COLO829 (cell line): ENCODE measurements around the gene KDM5A.
"Not testable (repeated sequence)": the region's sequence is repeated elsewhere in the genome, so short reads cannot be mapped to it uniquely, and the experiment has no call there.

ENCODE experiments used
- DNase-seq: peaks from one replicate; pipeline ENCODE4 v3.0.0; 2012; ENCODE audit warnings: low spot score

Gene KDM5A

DNA sequence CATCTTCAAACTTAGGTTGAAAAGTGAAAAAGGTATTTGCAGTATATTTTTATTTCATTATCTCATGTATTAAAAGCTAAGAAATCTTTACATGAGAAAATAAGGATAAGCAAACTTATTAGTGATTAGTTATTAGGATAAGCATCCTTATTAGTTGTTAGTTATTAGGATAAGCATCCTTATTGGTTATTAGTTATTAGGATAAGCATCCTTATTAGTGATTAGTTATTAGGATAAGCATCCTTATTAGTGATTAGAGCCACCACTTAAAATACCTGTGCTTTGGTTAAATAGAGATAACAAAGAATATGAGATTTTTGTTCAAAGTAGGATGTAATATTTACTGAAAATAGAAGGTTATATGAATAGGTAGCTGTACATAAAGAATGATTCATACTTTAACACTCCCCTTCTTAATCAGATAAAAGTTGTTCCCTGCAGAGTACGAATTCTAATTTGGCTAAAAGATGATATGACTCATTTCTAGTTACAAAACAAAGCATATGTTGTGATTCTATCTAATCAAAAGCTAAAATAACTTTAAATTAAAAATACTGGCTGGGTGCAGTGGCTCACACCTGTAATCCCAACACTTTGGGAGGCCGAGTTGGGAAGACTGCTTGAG is 56.4 kb downstream of the KDM5A start:
- DNase-seq: no peak

DNA sequence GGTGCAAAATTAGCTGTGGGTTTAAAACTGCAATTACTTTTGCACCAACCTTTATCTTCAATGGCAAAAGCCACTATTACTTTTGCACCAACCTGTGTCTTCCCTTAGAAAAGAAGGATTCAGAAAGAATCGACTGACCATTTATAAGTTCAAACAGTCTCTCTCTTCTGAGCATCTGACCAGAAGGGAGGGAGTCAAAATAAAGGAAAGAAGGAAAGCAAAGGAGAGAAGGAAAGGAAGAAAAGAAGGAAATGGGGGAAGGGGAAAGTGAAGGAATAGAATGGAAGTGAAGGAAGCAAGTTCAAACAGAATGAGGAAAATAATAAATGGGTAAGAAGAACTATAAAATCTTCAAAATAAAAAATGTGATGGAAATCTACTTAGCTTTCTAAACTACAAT is 57.8 kb downstream of the KDM5A start:
- DNase-seq: no peak

DNA sequence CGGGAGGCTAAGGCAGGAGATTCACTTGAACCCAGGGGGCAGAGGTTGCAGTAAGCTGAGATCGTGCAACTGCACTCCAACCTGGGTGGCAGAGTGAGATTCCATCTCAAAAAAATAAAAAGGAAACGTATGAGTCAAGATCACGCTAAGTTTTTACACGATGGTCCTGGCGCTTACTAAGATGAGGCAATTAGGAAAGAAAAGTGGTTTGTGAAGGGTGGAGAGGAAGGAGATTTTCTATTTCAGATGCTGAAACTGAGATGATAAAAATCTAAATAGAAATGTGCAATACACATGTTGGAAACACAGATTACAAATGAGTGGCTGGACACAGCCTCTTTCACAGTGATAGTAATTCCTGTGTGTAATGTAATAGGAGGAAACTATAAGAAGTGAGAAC is 63.2 kb downstream of the KDM5A start:
- DNase-seq: no peak

DNA sequence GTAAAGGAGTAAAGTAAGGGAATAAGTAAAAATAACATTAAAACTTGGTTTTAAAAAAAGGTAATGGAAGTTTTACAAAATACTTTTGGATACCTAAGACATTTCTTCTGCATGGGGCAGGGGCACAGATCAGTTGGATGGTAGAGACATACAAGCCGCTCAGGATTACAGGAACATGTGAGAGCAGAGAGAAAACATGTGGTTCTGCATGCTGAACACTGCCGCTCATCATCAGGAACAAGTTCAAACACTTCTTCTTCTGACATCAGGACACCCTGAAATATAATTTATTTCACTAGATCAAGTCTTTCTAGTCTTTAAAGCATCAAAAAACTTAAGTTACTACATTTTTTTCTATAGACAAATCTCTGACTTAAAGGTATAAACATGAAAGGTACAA is 65.6 kb downstream of the KDM5A start:
- no peak for DNase-seq

DNA sequence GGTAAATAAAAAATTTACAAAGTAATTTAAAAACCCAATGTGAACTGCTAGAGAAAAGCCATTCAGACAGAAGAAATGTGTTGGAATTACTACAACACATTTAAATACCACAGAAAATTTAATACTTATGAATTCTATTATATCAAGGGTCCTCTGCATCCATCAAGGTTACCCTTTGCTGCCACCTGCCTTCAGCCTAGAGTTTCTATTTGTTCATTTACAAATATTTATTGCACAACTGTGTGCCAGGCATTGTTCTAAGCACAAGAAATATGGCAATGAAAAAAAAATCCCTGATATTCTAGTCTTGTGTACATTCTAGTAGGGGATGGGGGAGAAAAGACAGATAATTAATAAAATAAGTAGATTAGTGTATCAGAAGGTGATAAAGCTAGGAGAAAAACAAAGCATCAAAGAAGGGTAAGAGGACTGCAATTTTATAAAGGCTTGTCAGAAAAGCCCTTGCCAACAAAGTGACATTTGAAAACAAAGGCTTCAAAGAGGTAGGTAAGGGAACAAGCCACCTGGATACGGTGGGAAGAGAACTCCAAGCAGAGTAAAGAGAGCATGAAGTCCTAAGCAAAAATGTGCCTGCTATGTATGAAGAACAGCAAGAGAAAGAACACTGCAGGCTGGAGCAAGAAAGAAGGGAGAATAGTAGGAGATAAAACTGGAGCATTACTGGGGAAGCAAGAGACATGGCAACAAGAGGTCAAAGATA is 67.4 kb downstream of the KDM5A start:
- no peak for DNase-seq

DNA sequence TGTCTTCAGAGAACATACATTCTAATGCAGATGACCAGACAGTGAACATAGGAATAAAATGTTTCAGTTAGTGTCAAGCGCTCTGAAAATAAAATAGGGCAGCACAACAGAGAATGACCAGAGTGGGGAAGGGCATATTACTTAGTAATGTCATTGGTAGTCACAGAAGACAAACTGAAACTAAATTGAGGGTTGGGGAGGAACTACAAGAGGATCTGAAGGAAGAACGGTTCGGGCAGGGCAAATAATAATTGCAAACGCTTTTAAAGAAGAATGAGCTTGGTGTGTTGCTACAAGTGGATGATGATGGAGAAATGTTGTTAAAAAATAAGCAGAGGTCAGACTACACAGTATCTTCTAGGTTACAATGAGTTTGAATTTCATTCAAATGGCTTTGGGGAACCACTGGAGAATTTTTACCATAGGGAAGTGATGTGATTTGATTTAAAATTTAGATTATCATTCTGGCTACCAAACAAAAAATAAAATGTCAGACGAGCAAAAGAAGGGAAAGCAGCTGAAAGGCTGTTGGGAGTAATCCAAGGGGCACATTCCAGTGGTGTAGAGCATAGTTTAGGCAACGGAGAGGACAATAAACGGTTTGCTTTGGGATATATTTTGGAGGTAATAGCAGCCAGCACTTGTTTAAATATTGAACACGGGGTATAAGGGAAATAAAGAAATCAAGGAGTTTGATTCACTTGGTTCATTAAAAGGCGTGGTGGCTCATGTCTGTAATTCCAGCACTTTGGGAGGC is 70.2 kb downstream of the KDM5A start:
- no peak for DNase-seq

DNA sequence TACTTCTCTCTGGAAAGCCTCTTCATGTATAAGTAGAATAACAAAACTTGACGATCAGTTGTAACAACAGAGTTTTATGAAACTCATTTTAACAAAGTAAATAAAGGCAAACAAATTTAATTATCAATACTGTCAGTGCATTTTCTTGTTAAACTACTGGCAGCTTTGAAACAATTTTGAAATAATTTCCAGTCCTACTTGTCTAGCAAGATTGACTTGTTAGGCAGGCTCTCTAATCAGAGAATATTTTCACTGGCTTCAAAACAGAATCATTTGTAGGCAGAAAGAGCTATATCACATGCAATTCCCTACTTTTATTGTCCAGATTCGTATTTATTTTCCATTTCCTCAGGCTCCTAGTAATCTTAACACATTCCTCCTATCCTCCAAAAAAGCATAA is 80.6 kb downstream of the KDM5A start:
- DNase-seq: no peak

DNA sequence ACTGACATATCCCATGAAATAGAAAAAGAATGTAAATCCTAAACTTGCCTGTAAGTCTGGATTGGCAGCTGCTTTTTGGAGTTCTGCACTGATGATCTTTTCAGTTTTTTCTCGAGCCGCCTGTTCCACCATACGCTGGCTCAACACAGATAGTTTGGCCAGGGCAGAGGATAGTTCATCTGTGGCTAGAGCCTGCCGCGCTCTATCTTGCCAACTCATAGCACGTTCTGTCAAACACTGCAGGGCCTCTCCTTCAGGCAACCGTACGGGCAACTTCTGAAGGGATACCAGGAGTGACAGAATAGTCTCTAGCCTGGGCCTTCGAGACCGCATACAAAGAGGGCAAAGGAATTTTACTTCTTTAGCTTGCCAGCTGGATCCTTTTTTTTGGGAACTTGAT is 81.7 kb downstream of the KDM5A start:
- DNase-seq: no peak

DNA sequence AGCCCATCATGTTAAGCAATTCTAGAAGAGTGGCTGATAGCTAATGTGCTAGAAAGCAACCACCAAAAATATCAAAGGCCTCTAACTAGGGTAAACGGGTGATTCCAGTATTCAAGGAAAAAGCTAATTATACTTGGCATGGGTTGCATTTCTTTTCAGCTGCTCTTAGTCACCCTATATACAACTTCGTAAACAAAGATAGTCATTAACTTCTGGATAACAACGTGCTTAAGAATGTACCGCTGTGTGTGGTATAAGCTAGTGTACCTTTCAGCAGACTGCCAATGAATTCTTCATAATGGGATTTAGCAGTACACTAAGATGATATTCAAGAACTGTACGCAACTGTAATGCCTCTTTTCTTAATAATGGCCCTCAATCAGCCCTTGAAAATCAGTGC is 84.3 kb downstream of the KDM5A start:
- no peak for DNase-seq

DNA sequence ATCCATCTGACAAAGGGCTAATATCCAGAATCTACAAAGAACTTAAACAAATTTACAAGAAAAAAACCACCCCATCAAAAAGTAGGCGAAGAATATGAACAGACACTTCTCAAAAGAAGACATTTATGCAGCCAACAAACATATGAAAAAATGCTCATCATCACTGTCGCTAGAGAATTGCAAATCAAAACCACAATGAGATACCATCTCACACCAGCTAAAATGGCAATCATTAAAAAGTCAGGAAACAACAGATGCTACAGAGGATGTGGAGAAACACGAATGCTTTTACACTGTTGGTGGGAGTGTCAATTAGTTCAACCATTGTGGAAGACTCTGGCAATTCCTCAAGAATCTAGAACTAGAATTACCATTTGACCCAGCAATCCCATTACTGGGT is 86.4 kb downstream of the KDM5A start:
- DNase-seq: not testable (repeated sequence)

DNA sequence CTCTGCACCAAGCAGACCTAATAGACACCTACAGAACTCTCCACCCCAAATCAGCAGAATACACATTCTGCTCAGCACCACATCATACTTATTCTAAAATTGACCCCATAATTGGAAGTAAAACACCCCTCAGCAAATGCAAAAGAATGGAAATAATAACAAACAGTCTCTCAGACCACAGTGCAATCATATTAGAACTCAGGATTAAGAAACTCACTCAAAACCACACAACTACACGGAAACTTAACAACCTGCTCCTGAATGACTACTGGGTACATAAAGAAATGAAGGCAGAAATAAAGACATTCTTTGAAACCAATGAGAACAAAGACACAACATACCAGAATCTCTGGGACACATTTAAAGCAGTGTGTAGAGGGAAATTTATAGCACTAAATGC is 89.0 kb downstream of the KDM5A start:
- not testable (repeated sequence) for DNase-seq

DNA sequence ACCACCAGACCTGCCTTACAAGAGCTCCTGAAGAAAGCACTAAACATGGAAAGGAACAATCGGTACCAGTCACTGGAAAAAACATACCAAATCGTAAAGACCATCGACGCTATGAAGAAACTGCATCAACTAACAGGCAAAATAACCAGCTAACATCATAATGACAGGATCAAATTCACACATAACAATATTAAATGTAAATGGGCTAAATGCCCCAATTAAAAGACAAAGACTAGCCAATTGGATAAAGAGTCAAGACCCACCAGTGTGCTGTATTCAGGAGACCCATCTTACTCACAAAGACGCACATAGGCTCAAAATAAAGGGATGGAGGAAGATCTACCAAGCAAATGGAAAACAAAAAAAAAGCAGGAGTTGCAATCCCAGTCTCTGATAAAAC is 89.6 kb downstream of the KDM5A start:
- not testable (repeated sequence) for DNase-seq

DNA sequence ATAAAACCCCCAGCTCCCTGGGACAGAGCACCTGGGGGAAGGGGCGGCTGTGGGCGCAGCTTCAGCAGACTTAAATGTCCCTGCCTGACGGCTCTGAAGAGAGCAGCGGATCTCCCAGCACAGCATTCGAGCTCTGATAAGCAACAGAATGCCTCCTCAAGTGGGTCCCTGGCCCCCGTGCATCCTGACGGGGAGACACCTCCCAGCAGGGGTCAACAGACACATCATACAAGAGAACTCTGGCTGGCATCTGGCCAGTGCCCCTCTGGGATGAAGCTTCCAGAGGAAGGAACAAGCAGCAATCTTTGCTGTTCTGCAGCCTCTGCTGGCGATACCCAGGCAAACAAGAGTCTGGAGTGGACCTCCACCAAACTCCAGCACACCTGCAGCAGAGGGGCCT is 91.1 kb downstream of the KDM5A start:
- not testable (repeated sequence) for DNase-seq

DNA sequence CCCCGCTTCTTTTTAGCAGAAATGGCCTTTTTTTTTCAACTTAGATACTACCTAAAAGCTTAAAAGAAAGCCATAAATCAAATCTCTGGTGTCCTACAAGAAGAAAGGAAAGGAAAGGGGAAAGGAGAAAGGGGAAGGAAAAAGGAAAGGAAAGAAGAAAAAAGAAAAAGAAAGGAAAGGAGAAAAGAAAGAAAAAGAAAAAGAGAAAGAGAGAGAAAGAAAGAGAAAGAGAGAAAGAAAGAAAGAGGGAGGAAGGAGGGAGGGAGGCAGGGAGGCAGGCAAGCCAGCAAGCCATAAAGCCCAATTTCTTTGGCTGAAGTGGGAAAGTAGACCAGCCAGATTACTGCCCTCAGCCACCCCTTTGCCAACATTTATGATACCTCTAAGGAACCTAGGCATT is 94.0 kb downstream of the KDM5A start:
- DNase-seq: no peak

DNA sequence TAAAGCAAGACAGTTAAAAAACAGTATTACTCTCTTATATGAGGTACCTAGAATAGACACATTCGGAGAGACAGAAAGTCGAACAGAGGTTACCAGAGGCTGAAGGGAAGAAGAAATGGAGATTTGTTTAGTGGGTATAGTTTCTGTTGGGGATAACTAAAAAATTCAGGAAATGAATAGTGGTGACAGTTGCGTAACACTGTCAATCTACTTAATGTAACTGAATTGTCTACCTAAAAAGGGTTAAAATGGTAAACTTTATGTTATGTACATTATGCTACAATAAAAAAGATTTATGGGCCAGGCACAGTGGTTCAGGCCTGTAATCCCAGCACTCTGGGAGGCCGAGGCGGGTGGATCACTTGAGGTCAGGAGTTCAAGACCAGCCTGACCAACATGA is 95.9 kb downstream of the KDM5A start:
- DNase-seq: no peak

DNA sequence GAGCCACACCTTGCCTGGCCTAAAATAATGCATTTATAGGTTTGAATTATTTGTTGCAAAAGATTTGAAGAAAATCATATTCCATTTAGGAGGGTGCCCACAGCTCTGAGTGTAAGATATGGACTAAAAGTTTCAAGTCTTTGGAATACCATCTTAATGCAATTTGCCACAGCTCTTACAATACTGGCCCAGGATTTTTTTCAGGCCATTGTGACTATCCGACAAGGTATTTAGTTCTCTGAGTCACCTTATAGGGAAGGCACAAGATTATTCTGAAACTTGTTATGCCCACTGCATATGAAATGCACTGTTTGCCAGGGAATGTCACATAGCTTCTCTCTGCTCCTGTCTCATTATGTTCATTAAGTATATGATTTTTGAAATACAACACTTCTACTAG is 96.9 kb downstream of the KDM5A start:
- DNase-seq: no peak

DNA sequence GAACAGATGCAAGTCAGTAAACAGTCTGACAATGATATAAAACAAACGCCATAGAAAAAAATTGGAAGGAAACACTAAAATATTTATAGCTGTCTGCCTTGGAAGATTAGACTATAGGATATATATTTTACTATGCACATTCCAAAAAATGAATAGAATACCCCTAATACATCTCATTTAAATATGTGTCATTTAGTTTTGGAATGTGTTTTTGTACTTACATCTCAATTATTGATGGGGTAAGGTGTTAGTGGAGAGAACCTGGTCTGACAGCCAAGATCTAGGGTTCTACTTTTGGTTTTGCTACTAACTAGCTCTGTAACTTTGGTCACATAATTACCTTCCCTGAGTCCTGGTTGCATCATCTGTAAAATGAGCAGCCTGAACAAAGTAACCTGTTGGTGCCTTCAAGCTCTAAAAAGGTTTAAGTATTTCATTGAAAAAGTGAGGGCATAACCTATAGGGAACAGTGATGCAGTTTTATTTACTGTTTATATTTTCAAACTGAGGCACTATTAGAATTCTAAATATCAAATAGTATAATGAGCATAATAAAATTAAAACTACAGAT is 97.9 kb downstream of the KDM5A start:
- DNase-seq: no peak

DNA sequence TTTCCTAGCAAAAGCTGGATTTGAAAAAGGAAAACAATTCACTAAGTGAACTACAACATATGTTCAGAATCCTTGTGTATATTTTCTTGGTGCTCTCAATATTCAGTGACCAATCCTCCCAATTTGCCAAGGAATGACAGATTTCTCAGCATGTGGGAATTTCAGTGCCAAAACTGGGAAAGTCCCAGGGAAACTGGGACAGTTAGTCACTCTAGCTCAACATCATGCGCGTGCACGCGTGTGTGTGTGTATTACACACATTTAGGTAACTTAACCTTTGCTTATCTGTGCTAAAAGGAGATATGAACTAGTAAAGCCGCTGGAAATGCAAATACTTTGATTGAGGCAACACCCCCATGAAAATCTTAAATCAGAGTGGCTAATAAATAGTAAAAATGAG is 100.4 kb downstream of the KDM5A start:
- no peak for DNase-seq

DNA sequence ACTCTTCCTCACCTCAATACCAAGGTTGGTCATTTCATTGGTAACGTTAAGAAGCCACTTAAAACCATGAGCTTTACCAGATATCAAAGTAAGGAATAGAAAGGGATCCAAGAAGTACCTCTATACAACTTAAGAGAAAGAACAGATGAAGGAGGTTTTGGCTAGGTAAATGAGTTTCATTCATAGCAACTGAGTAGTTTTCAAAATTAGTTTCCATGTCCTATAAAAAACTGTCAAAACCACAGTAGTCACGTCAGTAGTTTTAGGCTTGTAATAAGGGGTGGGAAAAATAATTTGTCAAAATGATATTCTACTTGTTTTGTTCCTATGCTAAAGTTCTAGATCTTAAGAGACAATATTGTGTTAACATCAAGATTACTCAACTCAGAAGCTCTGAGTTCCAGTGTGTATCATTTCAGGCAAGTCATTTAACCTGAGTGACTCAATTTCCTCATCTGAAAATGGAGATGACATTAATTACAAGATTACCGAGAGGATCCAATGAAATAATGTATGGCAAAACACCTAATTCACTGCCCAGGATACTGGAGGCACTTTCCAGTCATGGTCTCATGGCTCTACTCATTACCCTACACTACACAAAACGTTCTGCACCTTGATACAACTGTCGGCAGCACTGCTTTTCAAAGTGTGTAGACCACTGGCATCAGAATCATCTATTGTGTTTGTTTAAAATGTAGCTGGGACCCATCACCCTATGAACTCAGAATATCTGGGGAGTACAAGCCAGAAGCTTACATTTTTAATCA is 102.4 kb downstream of the KDM5A start:
- no peak for DNase-seq

DNA sequence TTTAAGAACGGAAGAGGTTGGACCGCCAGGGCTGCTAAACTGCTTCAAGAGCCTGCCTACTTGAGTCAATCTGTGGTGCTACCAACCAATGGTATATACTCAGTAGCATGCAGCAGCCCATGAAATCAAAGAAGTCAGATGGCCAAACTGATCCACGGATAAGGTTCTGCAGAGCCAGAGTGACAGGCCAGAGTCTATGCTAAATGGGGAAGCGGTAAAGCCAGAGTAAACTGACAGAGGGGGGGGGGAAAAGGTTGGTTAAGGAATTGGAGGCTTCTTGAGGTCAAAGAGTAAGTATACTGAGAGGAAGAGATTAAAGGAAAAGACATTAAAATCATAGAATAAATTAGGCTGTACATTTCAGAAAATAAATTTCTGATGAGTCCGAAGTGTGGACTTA is 111.1 kb downstream of the KDM5A start:
- DNase-seq: no peak

DNA sequence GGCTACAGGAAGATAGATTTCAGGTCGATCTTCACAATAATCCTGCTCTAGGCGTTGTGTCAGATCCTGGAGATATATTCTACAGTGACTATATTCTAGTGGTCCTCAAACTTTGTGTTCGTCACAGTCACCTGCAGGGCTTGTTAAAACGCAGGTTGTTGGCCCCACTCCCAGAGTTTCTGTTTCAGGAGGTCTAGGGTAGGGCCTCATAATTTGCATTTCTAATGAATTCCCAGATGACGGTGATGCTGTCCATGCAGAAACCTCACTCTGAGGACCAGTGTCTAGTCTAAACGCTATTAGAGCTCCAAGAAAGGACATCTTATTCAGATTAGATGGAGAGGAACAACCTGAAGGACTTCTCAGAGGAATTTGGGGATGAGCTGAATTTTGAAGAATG is 113.3 kb downstream of the KDM5A start:
- no peak for DNase-seq

DNA sequence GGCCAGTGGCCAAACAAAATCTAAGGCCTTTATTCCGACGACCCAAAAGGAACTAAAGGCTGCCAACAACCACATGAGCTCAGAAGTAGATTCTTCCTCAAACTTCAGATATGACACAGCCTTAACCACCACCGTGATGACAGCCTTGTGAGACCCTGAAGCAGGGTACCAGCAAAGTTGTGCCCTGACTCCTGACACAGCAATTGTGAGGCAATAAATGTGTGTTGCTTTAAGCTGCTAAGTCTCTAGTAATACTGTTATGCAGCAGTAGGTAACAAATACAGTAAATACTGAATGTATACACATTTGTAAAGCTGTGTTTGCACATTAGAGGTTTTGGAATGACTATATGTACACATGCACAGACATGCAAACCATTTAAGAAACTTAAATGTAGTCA is 115.7 kb downstream of the KDM5A start:
- DNase-seq: no peak
